IPS-15b (cell line): Measurements from ENCODE around the gene PPP2R5D.
"Not testable (repeated sequence)": the region's sequence is repeated elsewhere in the genome, so short reads cannot be mapped to it uniquely, and the experiment has no call there.

Source experiments
- H3K27me3 ChIP-seq: one replicate; pipeline ENCODE4 v1.6.1; 2013; ENCODE audit warnings: low read length; ENCODE audit not compliant: control insufficient read depth, insufficient read depth
- H3K36me3 ChIP-seq: one replicate; pipeline ENCODE4 v1.6.1; 2013; ENCODE audit warnings: low read length; ENCODE audit not compliant: control insufficient read depth, insufficient read depth
- H3K4me1 ChIP-seq: one replicate; pipeline ENCODE4 v1.6.1; 2013; ENCODE audit warnings: mild to moderate bottlenecking, low read length; ENCODE audit not compliant: control insufficient read depth, insufficient read depth
- H3K4me3 ChIP-seq: one replicate; pipeline ENCODE4 v1.5.1; 2013; ENCODE audit warnings: low read depth, low read length
- H3K9ac ChIP-seq: one replicate; pipeline ENCODE4 v1.6.1; 2013; ENCODE audit warnings: low read depth, mild to moderate bottlenecking, low read length
- H3K9me3 ChIP-seq: one replicate; pipeline ENCODE4 v1.6.1; 2013; ENCODE audit warnings: mild to moderate bottlenecking, low read length; ENCODE audit not compliant: control insufficient read depth, insufficient read depth

The PPP2R5D gene

GRCh38 chr6:42984001-42984923 is at the start of gene PPP2R5D:
PPP2R5D (plus strand) TSS chr6:42984570; CDS start chr6:42984678, 108 bp downstream.
- no peaks in the 10 kb centered on the region for H3K9me3 ChIP-seq
- no peaks in the 10 kb centered on the region for H3K36me3 ChIP-seq
- peaks cover 3% of the 10 kb centered on the region for H3K4me1 ChIP-seq
- H3K9ac ChIP-seq = peak within 1 kb of the TSS; percentile 83
- peak within 1 kb of the TSS; percentile 77 for H3K4me3 ChIP-seq
- no peaks in the 10 kb centered on the region for H3K27me3 ChIP-seq

- H3K36me3 ChIP-seq = peaks cover 37% of the 10 kb centered on the region
- no peak overlapping the region for H3K4me3 ChIP-seq
- no peaks in the 10 kb centered on the region for H3K9me3 ChIP-seq
- no peak overlapping the region for H3K9ac ChIP-seq
- H3K4me1 ChIP-seq = peaks cover 4% of the 10 kb centered on the region
- H3K27me3 ChIP-seq = no peaks in the 10 kb centered on the region
Measured at GRCh38 chr6:42935322-42935721, 49.0 kb upstream of the PPP2R5D start.

GRCh38 chr6:42936398-42936797 is 48.0 kb upstream of the PPP2R5D start:
- H3K9ac ChIP-seq = no peak overlapping the region
- H3K27me3 ChIP-seq = no peaks in the 10 kb centered on the region
- peaks cover 37% of the 10 kb centered on the region for H3K36me3 ChIP-seq
- peaks cover 4% of the 10 kb centered on the region for H3K4me1 ChIP-seq
- no peak overlapping the region for H3K4me3 ChIP-seq
- no peaks in the 10 kb centered on the region for H3K9me3 ChIP-seq

DNA sequence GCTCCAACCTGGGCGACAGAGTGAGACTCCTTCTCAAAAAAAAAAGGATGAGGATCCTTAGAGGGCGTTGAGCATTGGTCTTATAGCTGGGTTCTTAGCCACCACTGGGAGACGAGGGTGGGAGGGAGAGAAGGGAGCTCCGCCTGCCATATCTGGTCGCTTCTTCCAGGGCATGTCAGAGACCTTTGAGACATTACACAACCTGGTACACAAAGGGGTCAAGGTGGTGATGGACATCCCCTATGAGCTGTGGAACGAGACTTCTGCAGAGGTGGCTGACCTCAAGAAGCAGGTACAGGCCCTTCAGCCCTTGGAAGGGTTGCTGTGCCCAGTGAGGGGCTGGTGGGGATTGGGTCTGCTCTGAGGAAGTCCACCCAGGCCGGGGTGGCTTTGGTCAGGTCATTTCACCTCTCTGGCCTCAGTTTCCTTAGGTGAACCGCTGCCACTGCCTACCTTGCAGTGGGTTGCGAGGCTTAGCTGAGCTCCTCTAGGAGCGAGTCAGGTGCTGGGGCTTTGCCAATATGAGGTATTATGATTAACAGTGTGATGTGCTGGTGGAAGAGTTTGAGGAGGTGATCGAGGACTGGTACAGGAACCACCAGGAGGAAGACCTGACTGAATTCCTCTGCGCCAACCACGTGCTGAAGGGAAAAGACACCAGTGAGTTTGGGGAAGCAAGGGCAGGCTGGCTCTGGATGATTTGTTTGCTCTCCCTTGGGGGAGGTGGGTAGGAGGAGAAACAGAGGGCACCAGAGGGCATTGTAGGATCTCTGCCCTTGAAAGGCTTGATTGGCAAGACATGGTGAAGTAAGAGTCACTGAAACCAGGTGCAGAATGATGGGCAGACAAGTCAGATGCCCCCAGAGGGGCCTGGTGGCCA is 46.6 kb upstream of the PPP2R5D start:
- H3K27me3 ChIP-seq = no peaks in the 10 kb centered on the region
- peaks cover 37% of the 10 kb centered on the region for H3K36me3 ChIP-seq
- no peak overlapping the region for H3K9ac ChIP-seq
- H3K4me3 ChIP-seq = no peak overlapping the region
- H3K9me3 ChIP-seq = no peaks in the 10 kb centered on the region
- H3K4me1 ChIP-seq = peaks cover 4% of the 10 kb centered on the region

DNA sequence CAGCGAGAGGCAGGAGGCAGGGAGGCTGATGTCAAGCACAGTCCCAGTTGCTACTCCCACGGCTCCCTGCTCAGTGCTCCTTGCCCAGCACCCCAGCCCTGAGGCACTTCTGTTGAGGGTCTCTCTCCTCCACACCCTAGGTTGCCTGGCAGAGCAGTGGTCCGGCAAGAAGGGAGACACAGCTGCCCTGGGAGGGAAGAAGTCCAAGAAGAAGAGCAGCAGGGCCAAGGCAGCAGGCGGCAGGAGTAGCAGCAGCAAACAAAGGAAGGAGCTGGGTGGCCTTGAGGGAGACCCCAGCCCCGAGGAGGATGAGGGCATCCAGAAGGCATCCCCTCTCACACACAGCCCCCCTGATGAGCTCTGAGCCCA is 46.0 kb upstream of the PPP2R5D start:
- H3K9me3 ChIP-seq = no peaks in the 10 kb centered on the region
- H3K9ac ChIP-seq = no peak overlapping the region
- no peak overlapping the region for H3K4me3 ChIP-seq
- peaks cover 2% of the 10 kb centered on the region for H3K4me1 ChIP-seq
- H3K27me3 ChIP-seq = no peaks in the 10 kb centered on the region
- H3K36me3 ChIP-seq = peaks cover 37% of the 10 kb centered on the region

DNA sequence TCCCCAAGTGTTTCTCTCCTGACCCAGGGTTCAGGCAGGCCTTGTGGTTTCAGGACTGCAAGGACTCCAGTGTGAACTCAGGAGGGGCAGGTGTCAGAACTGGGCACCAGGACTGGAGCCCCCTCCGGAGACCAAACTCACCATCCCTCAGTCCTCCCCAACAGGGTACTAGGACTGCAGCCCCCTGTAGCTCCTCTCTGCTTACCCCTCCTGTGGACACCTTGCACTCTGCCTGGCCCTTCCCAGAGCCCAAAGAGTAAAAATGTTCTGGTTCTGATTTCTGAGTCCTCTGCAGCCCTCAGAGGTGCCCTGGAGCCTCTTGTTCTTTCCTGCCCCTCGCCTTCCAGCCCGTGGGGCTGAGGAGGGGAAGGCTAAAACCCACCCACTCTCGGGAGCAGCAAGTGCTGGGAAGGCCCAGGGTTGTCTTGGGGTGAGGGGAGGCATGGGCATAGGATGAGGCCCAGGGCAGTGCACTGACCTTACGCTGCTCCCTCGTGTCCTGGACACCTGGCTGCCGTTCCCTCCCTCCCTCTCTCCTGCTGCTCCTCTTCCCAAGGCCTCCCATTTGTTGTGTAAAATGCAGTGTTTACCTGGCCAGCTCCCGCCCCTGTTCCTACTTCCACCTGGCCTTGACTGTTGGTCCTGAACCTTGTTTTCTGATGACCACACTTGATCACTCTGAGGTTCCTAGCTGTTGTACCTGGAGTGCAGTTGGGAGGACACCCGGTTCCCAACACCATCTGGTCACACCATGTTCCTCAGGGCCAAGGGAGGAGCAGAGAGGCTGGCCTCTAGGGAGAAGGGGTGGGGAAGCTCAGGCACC is 45.2 kb upstream of the PPP2R5D start:
- Histone ChIP-seq H3K27me3 (no peaks in the 10 kb centered on the region), H3K4me3 (no peak overlapping the region), H3K9me3 (no peaks in the 10 kb centered on the region), H3K36me3 (peaks cover 36% of the 10 kb centered on the region), H3K9ac (no peak overlapping the region), H3K4me1 (peaks cover 2% of the 10 kb centered on the region)

GRCh38 chr6:42939810-42940167 is 44.6 kb upstream of the PPP2R5D start:
- peaks cover 2% of the 10 kb centered on the region for H3K4me1 ChIP-seq
- peaks cover 32% of the 10 kb centered on the region for H3K36me3 ChIP-seq
- H3K4me3 ChIP-seq = no peak overlapping the region
- no peaks in the 10 kb centered on the region for H3K27me3 ChIP-seq
- no peak overlapping the region for H3K9ac ChIP-seq
- H3K9me3 ChIP-seq = no peaks in the 10 kb centered on the region

DNA sequence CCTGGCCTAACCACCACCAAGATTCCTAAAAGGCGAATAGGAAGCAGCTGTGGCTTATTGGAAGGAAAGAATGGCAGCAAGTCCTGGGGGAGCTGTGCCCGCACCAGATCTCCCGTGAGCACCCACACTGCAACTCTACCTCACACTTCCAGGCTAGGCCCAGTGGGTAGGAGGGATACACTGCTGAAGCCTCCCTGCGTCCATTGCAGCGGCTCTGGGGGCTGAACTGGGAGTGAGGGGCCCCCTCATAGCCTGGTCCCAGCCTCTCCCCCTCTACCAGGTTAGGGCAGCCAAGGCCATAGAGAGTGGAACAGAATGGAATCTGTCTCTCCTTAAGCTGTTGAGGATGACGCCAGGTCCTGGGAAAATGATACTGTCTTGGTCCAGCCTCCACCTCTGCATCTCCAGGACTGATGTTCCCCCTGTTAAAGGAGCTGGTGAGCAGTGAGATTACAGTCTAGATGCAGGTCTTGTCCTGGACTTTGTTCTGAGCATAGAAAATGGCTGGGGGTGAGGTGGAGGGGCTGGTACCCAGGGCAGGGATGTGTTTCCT is 43.8 kb upstream of the PPP2R5D start:
- Histone ChIP-seq H3K27me3 (no peaks in the 10 kb centered on the region), H3K4me1 (peaks cover 2% of the 10 kb centered on the region), H3K9ac (no peak overlapping the region), H3K4me3 (no peak overlapping the region), H3K36me3 (peaks cover 26% of the 10 kb centered on the region), H3K9me3 (no peaks in the 10 kb centered on the region)

- H3K36me3 ChIP-seq = peaks cover 20% of the 10 kb centered on the region
- not testable (repeated sequence) for H3K9me3 ChIP-seq, H3K27me3 ChIP-seq, H3K4me1 ChIP-seq, H3K4me3 ChIP-seq, H3K9ac ChIP-seq
Measured at GRCh38 chr6:42941356-42941755, 43.0 kb upstream of the PPP2R5D start.

DNA sequence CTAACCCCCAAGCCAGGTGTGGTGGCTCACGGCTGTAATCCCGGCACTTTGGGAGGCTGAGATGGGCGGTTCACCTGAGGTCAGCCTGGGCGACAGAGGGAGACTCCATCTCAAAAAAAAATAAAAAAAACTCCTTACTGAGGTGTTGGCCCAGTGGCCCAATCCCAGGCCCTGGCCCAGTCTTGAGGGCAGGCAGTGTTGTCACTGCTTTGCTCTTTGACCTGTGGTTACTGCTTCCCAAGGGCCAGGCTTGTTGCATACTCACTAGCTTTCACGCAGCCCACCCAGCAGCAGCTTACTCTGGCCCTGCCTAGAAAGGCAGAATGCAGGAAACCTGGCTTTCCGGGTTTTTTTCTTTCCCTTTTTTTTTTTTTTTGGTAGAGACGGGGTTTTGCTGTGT is 41.9 kb upstream of the PPP2R5D start:
- H3K4me3 ChIP-seq = no peak overlapping the region
- H3K9ac ChIP-seq = no peak overlapping the region
- peaks cover 2% of the 10 kb centered on the region for H3K4me1 ChIP-seq
- no peaks in the 10 kb centered on the region for H3K27me3 ChIP-seq
- peaks cover 20% of the 10 kb centered on the region for H3K36me3 ChIP-seq
- no peaks in the 10 kb centered on the region for H3K9me3 ChIP-seq

DNA sequence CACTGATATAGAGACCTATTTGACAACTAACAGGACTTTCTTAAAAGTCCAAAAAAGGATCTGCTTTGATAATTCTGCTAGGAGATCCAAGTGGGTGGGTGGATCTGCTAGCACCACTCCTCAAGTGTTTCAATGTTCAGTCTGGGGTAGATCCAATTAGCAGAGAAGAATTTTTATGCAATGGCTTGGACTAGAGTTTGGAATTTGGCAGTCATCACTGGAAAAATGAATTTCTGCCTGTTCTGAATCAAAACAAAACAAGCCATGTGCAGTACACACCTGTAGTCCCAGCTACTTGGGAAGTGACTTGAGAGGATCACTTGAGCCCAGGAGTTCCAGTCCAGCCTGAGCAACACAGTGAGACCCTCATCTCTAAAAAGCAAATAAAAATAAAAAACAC is 36.4 kb upstream of the PPP2R5D start:
- H3K27me3 ChIP-seq = no peaks in the 10 kb centered on the region
- H3K4me1 ChIP-seq = no peaks in the 10 kb centered on the region
- no peaks in the 10 kb centered on the region for H3K9me3 ChIP-seq
- H3K9ac ChIP-seq = no peak overlapping the region
- no peak overlapping the region for H3K4me3 ChIP-seq
- no peaks in the 10 kb centered on the region for H3K36me3 ChIP-seq
